Dendritic cell treated with granulocyte-macrophage colony-stimulating factor and Interleukin-4, amounts not matched to agents 40 ng/mL and 50 ng/mL, for 4 days (primary cell): ENCODE data around the gene NEU1.
A peak's percentile ranks its signal among the peaks of the same experiment; 100 is the strongest.
"Not testable (repeated sequence)": the region's sequence is repeated elsewhere in the genome, so short reads cannot be mapped to it uniquely, and the experiment has no call there.

Source experiments
- H3K27ac Mint-ChIP-seq: one replicate; pipeline ENCODE4 v1.8.0; 2022; ENCODE audit warnings: mild to moderate bottlenecking, mixed read lengths
- H3K27me3 Mint-ChIP-seq: one replicate; pipeline ENCODE4 v1.8.0; 2022; ENCODE audit warnings: mild to moderate bottlenecking, mixed read lengths
- H3K36me3 Mint-ChIP-seq: one replicate; pipeline ENCODE4 v1.8.0; 2022; ENCODE audit warnings: low read depth, mixed read lengths
- H3K4me1 Mint-ChIP-seq: one replicate; pipeline ENCODE4 v1.8.0; 2022; ENCODE audit warnings: low read depth, mixed read lengths
- H3K4me3 Mint-ChIP-seq: one replicate; pipeline ENCODE4 v1.8.0; 2022; ENCODE audit warnings: mild to moderate bottlenecking, moderate library complexity, mixed read lengths
- H3K9me3 Mint-ChIP-seq: one replicate; pipeline ENCODE4 v1.8.0; 2022; ENCODE audit warnings: mixed read lengths
- intact Hi-C: fragments of 100-400 bp; cut with micrococcal nuclease; formaldehyde crosslinking; loops from one replicate; pipeline ENCODE4 v1.15.0; 2022

NEU1 gene

DNA sequence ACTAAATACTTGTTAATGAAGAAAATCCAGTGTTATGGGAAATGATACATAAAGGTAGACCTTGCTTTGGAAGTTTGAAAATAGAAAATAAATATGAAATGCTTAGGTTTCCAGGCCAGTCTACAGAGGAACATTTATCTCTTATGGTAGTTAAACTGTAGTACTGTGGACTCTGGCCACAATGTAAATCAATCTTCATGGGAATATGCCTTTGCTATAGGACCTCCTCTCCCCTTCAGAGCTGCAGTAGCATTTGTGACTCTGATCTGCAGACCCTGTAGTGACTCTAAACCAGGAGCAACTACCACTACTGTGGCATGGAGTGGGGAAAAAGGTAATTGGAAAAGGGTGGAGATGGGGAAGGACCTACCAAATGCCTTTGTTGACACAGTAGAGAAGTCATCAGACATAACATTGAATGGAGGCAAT is 42.7 kb downstream of the NEU1 start:
- intact Hi-C loops: loop anchor here (5.0 kb wide), 1 partner anchor 153 kb away; the partner anchor contains the start of genes CSNK2B and LY6G5B
- H3K4me3 Mint-ChIP-seq: no peak overlapping the region
- H3K27ac Mint-ChIP-seq: no peak overlapping the region
- H3K9me3 Mint-ChIP-seq: no peaks in the 10 kb centered on the region
- peaks cover 47% of the 10 kb centered on the region for H3K4me1 Mint-ChIP-seq
- peaks cover 44% of the 10 kb centered on the region for H3K36me3 Mint-ChIP-seq
- no peaks in the 10 kb centered on the region for H3K27me3 Mint-ChIP-seq

GRCh38 chr6:31817929-31818511 is 44.6 kb downstream of the NEU1 start:
- H3K27me3 Mint-ChIP-seq, H3K9me3 Mint-ChIP-seq, intact Hi-C loops: not testable (repeated sequence)
- peak overlapping the region; percentile 93 for H3K4me3 Mint-ChIP-seq
- peaks cover 48% of the 10 kb centered on the region for H3K4me1 Mint-ChIP-seq
- H3K36me3 Mint-ChIP-seq: peaks cover 44% of the 10 kb centered on the region
- H3K27ac Mint-ChIP-seq: peak overlapping the region; percentile 86

DNA sequence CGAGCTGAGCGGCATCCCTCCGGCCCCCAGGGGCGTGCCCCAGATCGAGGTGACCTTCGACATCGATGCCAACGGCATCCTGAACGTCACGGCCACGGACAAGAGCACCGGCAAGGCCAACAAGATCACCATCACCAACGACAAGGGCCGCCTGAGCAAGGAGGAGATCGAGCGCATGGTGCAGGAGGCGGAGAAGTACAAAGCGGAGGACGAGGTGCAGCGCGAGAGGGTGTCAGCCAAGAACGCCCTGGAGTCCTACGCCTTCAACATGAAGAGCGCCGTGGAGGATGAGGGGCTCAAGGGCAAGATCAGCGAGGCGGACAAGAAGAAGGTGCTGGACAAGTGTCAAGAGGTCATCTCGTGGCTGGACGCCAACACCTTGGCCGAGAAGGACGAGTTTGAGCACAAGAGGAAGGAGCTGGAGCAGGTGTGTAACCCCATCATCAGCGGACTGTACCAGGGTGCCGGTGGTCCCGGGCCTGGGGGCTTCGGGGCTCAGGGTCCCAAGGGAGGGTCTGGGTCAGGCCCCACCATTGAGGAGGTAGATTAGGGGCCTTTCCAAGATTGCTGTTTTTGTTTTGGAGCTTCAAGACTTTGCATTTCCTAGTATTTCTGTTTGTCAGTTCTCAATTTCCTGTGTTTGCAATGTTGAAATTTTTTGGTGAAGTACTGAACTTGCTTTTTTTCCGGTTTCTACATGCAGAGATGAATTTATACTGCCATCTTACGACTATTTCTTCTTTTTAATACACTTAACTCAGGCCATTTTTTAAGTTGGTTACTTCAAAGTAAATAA is 45.3 kb downstream of the NEU1 start:
- H3K27me3 Mint-ChIP-seq, H3K9me3 Mint-ChIP-seq, intact Hi-C loops: not testable (repeated sequence)
- peaks cover 42% of the 10 kb centered on the region for H3K36me3 Mint-ChIP-seq
- H3K4me3 Mint-ChIP-seq: peak overlapping the region; percentile 93
- peak overlapping the region; percentile 86 for H3K27ac Mint-ChIP-seq
- peaks cover 52% of the 10 kb centered on the region for H3K4me1 Mint-ChIP-seq

DNA sequence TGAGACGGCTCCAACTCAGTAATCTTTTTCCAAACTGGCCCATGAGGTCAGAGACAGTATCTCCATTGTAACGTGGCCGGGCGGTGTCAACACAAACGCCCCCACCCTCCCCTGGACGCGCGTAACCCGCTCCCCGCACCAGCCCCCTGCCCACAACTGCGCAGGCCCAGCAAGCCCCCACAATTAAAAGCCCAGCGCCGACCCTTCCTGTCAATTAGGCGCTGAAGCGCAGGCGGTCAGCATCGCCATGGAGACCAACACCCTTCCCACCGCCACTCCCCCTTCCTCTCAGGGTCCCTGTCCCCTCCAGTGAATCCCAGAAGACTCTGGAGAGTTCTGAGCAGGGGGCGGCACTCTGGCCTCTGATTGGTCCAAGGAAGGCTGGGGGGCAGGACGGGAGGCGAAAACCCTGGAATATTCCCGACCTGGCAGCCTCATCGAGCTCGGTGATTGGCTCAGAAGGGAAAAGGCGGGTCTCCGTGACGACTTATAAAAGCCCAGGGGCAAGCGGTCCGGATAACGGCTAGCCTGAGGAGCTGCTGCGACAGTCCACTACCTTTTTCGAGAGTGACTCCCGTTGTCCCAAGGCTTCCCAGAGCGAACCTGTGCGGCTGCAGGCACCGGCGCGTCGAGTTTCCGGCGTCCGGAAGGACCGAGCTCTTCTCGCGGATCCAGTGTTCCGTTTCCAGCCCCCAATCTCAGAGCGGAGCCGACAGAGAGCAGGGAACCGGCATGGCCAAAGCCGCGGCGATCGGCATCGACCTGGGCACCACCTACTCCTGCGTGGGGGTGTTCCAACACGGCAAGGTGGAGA is 47.4 kb downstream of the NEU1 start, which contains the start of the genes HSPA1A and HSPA1L:
HSPA1A (plus strand) TSS at position 519 of the 814 bp plus-strand sequence; CDS start at position 733, 214 bp downstream.
HSPA1L (minus strand) TSS at position 259 of the 814 bp plus-strand sequence. CDS start 3,311 bp downstream, outside the sequence.
- H3K4me1 Mint-ChIP-seq: peaks cover 46% of the 10 kb centered on the region
- intact Hi-C loops: loop anchor here (2.0 kb wide), 1 partner anchor 20 kb away; the partner anchor contains the start of gene VARS1
- H3K36me3 Mint-ChIP-seq: peaks cover 29% of the 10 kb centered on the region
- peak within 1 kb of the TSS; percentile 96 for H3K4me3 Mint-ChIP-seq
- no peaks in the 10 kb centered on the region for H3K9me3 Mint-ChIP-seq
- H3K27me3 Mint-ChIP-seq: no peaks in the 10 kb centered on the region
- peak within 1 kb of the TSS; percentile 98 for H3K27ac Mint-ChIP-seq

- intact Hi-C loops: loop anchor here (2.0 kb wide), 1 partner anchor 20 kb away; the partner anchor contains the start of gene VARS1
- Mint-ChIP-seq H3K4me3 (peak overlapping the region; percentile 96), H3K4me1 (peaks cover 40% of the 10 kb centered on the region), H3K27ac (peak overlapping the region; percentile 98), H3K27me3 (no peaks in the 10 kb centered on the region), H3K9me3 (no peaks in the 10 kb centered on the region), H3K36me3 (peaks cover 29% of the 10 kb centered on the region)
These were observed 48.0 kb downstream of the NEU1 start for GRCh38 chr6:31814677-31815024.

DNA sequence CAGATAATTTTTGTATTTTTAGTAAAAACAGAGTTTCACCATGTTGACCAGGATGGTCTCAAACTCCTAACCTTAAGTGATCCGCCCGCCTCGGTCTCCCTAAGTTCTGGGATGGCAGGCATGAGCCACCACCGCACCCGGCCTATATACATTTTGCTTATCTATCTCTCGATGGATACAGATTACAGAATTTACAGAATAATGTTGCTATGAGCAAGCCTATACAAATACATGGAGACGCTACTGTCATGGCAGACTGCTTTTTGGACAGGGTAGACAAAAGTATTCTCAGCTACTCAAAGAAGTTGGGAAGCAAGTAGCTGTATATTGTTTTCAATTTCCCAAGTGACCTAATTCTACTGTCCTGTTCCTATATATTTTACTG is 49.2 kb downstream of the NEU1 start:
- Mint-ChIP-seq H3K27ac (peak overlapping the region; percentile 98), H3K27me3 (no peaks in the 10 kb centered on the region), H3K4me1 (peaks cover 30% of the 10 kb centered on the region), H3K9me3 (no peaks in the 10 kb centered on the region), H3K36me3 (peaks cover 22% of the 10 kb centered on the region), H3K4me3 (peak overlapping the region; percentile 96)
- intact Hi-C loops: no loop called here

DNA sequence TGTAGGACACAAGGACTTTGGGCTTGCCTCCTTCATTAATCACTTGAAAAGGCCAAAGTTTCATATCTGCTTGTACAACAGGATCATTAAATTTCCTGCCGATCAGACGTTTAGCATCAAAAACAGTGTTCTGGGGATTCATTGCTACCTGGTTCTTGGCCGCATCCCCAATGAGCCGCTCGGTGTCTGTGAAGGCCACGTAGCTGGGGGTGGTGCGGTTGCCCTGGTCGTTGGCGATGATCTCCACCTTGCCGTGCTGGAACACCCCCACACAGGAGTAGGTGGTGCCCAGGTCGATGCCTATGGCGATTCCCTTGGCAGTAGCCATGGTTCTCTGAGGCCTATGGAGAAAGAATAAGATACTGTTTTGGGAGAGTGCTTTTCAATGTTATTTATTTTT is 51.0 kb downstream of the NEU1 start:
- H3K4me3 Mint-ChIP-seq: no peak overlapping the region
- no peaks in the 10 kb centered on the region for H3K9me3 Mint-ChIP-seq
- H3K27ac Mint-ChIP-seq: no peak overlapping the region
- peaks cover 10% of the 10 kb centered on the region for H3K36me3 Mint-ChIP-seq
- no peaks in the 10 kb centered on the region for H3K27me3 Mint-ChIP-seq
- H3K4me1 Mint-ChIP-seq: peaks cover 34% of the 10 kb centered on the region
- intact Hi-C loops: no loop called here

DNA sequence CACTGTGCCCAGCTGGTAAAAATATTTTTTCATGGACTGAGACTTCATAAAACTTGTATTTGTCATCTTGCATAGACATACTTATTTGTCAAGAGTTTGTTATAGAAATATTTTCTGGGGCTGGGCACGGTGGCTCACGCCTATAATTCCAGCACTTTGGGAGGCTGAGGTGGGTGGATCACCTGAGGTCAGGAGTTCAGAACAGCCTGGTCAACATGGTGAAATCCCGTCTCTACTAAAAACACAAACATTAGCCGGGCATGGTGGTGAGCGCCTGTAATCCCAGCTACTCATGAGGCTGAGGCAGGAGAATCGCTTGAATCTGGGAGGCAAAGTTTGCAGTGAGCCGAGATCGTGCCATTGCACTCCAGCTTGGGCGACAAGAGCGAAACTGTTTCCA is 54.0 kb downstream of the NEU1 start:
- H3K27ac Mint-ChIP-seq, intact Hi-C loops, H3K27me3 Mint-ChIP-seq, H3K4me3 Mint-ChIP-seq, H3K9me3 Mint-ChIP-seq, H3K36me3 Mint-ChIP-seq: not testable (repeated sequence)
- peaks cover 31% of the 10 kb centered on the region for H3K4me1 Mint-ChIP-seq
